Vagina (tissue), 2 donors: ENCODE results near the gene GRIK2.

ENCODE experiments used
- POLR2AphosphoS5 ChIP-seq, 2 donors: sonication (generic); formaldehyde crosslinking; IDR thresholded peaks; one replicate each; pipeline ENCODE4 v1.9.0; 2017; ENCODE audit warnings: antibody characterized with exemption in 2 of 2, mild to moderate bottlenecking in 2 of 2, low read depth in 1 of 2; ENCODE audit not compliant: insufficient read depth in 1 of 2
- TF ChIP-seq, protein P1 (sequence below), 3 experiments: fragments of 450-650 bp in 2 of 3; fragments of 200-600 bp in 1 of 3; sonication (generic) in 1 of 3; IDR thresholded peaks; one replicate each; pipeline ENCODE4 v1.5.1; 2017 to 2019; ENCODE audit warnings: antibody characterized with exemption in 3 of 3, mild to moderate bottlenecking in 2 of 3, moderate library complexity in 2 of 3

DNA sequence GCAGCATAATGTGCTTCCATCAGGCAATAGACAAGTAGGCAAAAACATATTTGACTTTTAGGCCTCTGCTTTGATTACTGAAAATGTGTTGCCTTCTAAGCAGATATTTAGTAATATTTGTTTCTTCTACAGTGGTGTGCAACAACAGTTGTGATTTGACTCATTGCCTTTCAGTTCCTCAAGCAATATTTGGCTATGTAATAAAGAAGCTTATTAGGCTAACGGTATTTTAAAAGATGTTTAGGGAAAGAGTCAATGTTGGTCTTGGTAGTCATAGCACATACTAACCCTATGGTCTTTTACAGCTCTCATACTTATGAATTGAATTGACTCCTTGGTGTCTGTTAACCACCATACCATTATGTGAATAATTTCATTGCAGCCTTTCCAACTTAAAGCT lies 124.1 kb downstream of the GRIK2 start:
- TF ChIP-seq, protein P1, sequence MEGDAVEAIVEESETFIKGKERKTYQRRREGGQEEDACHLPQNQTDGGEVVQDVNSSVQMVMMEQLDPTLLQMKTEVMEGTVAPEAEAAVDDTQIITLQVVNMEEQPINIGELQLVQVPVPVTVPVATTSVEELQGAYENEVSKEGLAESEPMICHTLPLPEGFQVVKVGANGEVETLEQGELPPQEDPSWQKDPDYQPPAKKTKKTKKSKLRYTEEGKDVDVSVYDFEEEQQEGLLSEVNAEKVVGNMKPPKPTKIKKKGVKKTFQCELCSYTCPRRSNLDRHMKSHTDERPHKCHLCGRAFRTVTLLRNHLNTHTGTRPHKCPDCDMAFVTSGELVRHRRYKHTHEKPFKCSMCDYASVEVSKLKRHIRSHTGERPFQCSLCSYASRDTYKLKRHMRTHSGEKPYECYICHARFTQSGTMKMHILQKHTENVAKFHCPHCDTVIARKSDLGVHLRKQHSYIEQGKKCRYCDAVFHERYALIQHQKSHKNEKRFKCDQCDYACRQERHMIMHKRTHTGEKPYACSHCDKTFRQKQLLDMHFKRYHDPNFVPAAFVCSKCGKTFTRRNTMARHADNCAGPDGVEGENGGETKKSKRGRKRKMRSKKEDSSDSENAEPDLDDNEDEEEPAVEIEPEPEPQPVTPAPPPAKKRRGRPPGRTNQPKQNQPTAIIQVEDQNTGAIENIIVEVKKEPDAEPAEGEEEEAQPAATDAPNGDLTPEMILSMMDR (IDR thresholded peaks at IDR 0.05): no peak
- no peak for TF ChIP-seq POLR2AphosphoS5 (IDR thresholded peaks at IDR 0.05; ENCODE audit: insufficient read depth in 1 of 2, low read depth in 1 of 2)
